ENCODE measurements around the gene SUSD4.

Gene SUSD4

DNA sequence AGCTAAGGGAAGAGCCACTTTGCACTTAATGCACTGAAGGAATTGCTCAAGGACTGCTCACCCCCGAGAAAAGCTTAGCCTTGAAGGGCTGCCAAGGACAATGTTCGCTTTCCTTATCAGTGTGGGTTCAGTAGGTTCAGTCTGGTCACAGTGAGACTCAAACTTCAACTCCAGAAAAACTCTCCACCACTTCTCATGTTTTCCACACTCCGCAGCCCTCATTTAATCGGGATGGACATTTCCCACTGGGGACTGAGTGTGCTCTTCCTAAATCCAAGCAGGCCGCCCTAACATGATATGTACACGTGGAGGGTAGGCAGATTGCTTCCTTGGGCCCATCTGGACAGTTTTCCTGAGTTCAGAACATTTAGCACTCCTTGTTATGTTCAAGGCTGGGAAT lies 19.5 kb downstream of the SUSD4 start:
- H3K79me2 ChIP-seq (ENCODE audit: insufficient read depth, low read depth) = no peaks in the 10 kb centered on the region
- H4K20me1 ChIP-seq (ENCODE audit: insufficient read depth) = no peaks in the 10 kb centered on the region
- no peaks in the 10 kb centered on the region for H3K27me3 ChIP-seq (ENCODE audit: insufficient read depth, low read depth)
- no peak overlapping the region for H3K27ac ChIP-seq
- H3K4me2 ChIP-seq = no peak overlapping the region
- H3K4me3 ChIP-seq (IDR thresholded peaks at IDR 0.05; ENCODE audit: insufficient read depth, low read depth, low read length) = no peak overlapping the region
- no peak overlapping the region for H3K9ac ChIP-seq
- H2AFZ ChIP-seq (ENCODE audit: low read depth) = no peak overlapping the region
- no peaks in the 10 kb centered on the region for H3K36me3 ChIP-seq (ENCODE audit: insufficient read depth)
- no peaks in the 10 kb centered on the region for H3K4me1 ChIP-seq (ENCODE audit: low read depth, poor library complexity, severe bottlenecking)
- TF ChIP-seq, protein P1, sequence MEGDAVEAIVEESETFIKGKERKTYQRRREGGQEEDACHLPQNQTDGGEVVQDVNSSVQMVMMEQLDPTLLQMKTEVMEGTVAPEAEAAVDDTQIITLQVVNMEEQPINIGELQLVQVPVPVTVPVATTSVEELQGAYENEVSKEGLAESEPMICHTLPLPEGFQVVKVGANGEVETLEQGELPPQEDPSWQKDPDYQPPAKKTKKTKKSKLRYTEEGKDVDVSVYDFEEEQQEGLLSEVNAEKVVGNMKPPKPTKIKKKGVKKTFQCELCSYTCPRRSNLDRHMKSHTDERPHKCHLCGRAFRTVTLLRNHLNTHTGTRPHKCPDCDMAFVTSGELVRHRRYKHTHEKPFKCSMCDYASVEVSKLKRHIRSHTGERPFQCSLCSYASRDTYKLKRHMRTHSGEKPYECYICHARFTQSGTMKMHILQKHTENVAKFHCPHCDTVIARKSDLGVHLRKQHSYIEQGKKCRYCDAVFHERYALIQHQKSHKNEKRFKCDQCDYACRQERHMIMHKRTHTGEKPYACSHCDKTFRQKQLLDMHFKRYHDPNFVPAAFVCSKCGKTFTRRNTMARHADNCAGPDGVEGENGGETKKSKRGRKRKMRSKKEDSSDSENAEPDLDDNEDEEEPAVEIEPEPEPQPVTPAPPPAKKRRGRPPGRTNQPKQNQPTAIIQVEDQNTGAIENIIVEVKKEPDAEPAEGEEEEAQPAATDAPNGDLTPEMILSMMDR (conservative IDR thresholded peaks at IDR 0.05; ENCODE audit: low read depth, low read length) = no peak

GRCh38 chr1:223343692-223344091 lies 20.3 kb downstream of the SUSD4 start:
- no peaks in the 10 kb centered on the region for H3K4me1 ChIP-seq (ENCODE audit: low read depth, poor library complexity, severe bottlenecking)
- no peak overlapping the region for H3K9ac ChIP-seq
- H3K36me3 ChIP-seq (ENCODE audit: insufficient read depth) = no peaks in the 10 kb centered on the region
- no peaks in the 10 kb centered on the region for H3K79me2 ChIP-seq (ENCODE audit: insufficient read depth, low read depth)
- H2AFZ ChIP-seq (ENCODE audit: low read depth) = no peak overlapping the region
- H3K27ac ChIP-seq = no peak overlapping the region
- H3K4me2 ChIP-seq = no peak overlapping the region
- no peak overlapping the region for H3K4me3 ChIP-seq (IDR thresholded peaks at IDR 0.05; ENCODE audit: insufficient read depth, low read depth, low read length)
- H4K20me1 ChIP-seq (ENCODE audit: insufficient read depth) = no peaks in the 10 kb centered on the region
- TF ChIP-seq, protein P1 (conservative IDR thresholded peaks at IDR 0.05; ENCODE audit: low read depth, low read length) = no peak
- H3K27me3 ChIP-seq (ENCODE audit: insufficient read depth, low read depth) = no peaks in the 10 kb centered on the region

DNA sequence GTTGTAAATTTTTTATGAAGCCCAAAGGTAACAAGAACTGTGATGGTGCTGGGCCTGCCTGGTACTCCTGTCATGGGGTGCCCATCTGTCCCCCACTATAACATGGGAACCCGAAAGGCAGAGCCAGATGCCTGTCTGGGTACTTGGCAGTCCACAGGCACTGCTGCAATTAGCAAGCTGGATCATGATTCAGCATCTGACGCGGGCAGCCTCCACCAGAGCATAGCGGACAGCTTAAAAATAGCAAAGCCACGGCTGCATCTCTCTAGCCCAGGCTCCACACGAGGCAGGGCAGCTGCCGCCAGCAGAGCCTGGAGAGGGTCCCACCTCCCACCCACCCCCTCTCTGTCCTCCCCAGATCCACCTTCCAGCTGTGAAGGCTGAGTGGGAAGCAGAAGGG lies 22.9 kb downstream of the SUSD4 start:
- Histone ChIP-seq H3K27me3 (ENCODE audit: insufficient read depth, low read depth) (no peaks in the 10 kb centered on the region), H3K4me2 (no peak overlapping the region), H3K9ac (no peak overlapping the region), H3K27ac (no peak overlapping the region), H3K36me3 (ENCODE audit: insufficient read depth) (no peaks in the 10 kb centered on the region), H2AFZ (ENCODE audit: low read depth) (no peak overlapping the region), H3K79me2 (ENCODE audit: insufficient read depth, low read depth) (no peaks in the 10 kb centered on the region), H4K20me1 (ENCODE audit: insufficient read depth) (no peaks in the 10 kb centered on the region), H3K4me3 (IDR thresholded peaks at IDR 0.05; ENCODE audit: insufficient read depth, low read depth, low read length) (no peak overlapping the region), H3K4me1 (ENCODE audit: low read depth, poor library complexity, severe bottlenecking) (no peaks in the 10 kb centered on the region)
- TF ChIP-seq, protein P1 (conservative IDR thresholded peaks at IDR 0.05; ENCODE audit: low read depth, low read length) = no peak

GRCh38 chr1:223340637-223341036 lies 23.3 kb downstream of the SUSD4 start:
- Histone ChIP-seq H3K9ac (no peak overlapping the region), H3K4me2 (no peak overlapping the region), H3K79me2 (ENCODE audit: insufficient read depth, low read depth) (no peaks in the 10 kb centered on the region), H2AFZ (ENCODE audit: low read depth) (no peak overlapping the region), H4K20me1 (ENCODE audit: insufficient read depth) (no peaks in the 10 kb centered on the region), H3K4me1 (ENCODE audit: low read depth, poor library complexity, severe bottlenecking) (no peaks in the 10 kb centered on the region), H3K27ac (no peak overlapping the region), H3K36me3 (ENCODE audit: insufficient read depth) (no peaks in the 10 kb centered on the region), H3K4me3 (IDR thresholded peaks at IDR 0.05; ENCODE audit: insufficient read depth, low read depth, low read length) (no peak overlapping the region), H3K27me3 (ENCODE audit: insufficient read depth, low read depth) (no peaks in the 10 kb centered on the region)
- TF ChIP-seq, protein P1 (conservative IDR thresholded peaks at IDR 0.05; ENCODE audit: low read depth, low read length) = no peak
